SW480 (cell line): ENCODE results near the gene TAGLN3.
A peak's percentile ranks its signal among the peaks of the same experiment; 100 is the strongest.

ENCODE experiments used
- DNase-seq: peaks from one replicate; pipeline ENCODE4 v3.0.0-alpha.2; 2016; ENCODE audit warnings: low spot score

Gene TAGLN3

DNA sequence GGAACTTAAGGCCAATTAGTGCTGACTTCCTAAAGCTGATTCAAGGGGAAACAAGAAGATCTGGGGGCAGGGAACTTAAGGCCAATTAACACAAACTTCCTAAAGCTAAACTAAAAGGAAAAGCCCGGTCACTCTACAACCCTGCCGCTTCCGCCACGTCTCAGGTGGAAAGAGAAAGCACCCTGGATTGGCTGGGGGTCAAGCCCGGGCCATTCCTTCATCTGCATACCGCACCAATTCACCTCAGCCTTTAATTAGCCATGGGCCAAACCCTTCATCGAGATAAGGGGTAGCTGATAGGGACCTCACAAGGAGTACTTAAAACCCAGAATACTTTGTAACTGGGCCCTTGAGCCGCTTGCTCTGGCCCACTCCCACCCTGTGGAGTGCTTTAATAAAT, 50.2 kb downstream of the TAGLN3 start:
- no peak for DNase-seq

DNA sequence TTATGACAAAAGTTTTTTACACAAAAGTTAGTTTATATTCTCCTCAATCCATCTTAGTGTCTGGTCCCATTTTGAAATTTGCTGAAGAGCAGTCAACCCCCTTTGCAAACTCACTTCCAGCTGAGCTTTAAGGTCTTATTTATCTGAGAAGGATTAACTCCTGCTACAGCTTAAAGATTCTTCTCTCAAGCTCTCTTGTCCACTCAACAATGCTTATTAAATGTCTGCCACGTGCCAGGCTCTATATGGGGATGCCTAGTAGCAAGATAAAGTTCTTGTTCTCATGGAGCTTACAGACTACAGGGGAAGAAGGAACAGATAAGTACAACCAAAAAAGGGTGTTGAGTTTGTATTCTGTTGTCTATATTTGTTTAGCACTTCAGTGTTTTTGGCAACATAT, 54.5 kb downstream of the TAGLN3 start:
- DNase-seq: no peak

DNA sequence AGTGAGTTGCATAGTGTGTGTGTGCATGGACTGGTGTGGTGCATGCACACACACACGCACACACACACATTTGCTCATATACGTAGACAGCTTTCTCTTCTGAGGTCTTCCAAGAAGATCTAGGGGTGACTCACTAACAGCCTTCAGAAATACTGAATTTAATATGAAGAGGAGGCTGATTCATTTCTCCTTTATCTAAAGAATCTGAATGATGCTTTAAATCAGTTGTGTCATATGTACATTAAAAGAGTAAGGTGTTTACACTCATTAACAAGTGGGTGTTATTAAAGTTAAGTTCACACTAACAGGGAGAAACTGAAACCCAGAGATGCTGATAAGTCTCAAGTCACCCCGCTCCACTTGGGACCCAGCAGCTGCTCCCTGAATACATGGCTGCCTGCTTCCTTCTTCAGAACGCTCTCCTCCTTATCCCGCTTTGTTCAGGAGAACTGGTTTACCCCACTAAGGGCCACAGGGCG, 57.8 kb downstream of the TAGLN3 start:
- DNase-seq: peak; percentile 7

DNA sequence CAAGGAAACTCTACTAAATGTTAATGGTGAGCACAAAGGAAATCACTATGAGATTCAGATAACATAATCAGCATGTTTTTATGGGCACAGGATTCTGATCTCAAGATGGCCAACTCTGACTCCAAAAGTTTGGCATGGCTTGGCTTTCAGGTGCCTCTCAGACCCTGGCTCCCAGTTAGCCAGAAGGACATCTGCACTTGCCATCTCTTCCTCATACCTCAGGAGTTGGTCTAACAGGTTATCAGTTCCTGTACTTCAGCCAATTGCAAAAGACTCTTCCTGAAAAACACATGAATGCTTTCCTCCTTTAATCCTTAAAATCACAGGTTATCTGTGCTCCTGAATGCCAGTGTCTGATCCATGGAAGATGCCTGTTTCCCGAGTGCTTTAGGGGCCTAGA, 60.8 kb downstream of the TAGLN3 start:
- DNase-seq: no peak

DNA sequence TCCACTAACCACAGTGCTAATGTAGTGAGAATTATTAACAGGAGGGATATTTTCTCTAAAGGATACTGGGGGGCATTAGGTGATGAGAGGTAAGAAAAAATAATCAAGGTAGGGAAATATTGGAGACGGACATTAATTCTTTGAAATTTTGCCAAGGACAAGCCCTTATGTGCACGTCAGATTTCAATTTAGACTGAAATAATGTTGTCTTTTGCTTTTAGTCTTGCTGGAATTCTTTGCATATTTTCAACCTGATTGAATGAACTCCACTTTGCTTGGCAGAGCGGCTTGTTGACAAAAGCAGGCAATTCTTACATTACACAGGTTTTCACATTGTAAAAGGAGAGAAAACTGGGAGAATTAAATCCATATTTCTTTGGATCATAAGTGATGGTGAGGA, 62.4 kb downstream of the TAGLN3 start:
- DNase-seq: no peak
